Fibroblast of mammary gland (primary cell): ENCODE data around the gene RNU6-1.

Source experiments
- DNase-seq: peaks from one replicate; pipeline ENCODE4 v3.0.0-alpha.2; 2010; ENCODE audit warnings: low read depth
- H3K4me3 ChIP-seq: 2 replicates; pipeline ENCODE4 v1.5.1; 2011; ENCODE audit warnings: low read depth, mild to moderate bottlenecking, low read length, moderate library complexity; ENCODE audit not compliant: control insufficient read depth
- CTCF ChIP-seq: conservative IDR thresholded peaks from 2 replicates; pipeline ENCODE4 v1.5.1; 2011; ENCODE audit warnings: low read depth, low read length, inconsistent platforms; ENCODE audit not compliant: control insufficient read depth, insufficient read depth

Gene RNU6-1

DNA sequence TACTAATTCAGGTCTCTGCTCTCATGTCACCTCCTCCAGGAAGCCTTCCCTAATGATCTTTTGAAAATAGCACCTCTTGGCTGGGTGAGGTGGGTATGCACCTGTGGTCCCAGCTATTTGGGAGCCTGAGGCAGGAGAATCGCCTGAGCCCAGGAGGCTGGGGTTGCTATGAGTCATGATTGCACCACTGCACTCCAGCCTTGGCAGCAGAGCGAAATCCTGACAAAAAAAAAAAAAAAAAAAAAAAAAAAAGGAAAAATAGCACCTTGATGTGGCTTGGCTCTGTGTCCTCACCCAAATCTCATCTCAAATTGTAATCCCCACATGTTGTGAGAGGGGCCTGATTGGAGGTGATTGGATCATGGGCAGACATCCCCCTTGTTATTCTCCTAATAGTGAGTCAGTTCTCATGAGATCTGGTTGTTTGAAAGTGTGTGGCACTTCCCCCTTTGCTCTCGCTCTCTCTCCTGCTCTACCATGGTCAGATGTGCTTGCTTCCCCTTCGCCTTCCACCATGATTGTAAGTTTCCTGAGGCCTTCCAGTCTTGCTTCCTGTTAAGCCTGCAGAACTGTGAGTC, 11.2 kb upstream of the RNU6-1 start:
- no peak for TF ChIP-seq CTCF
- peak; percentile 56 for DNase-seq
- no peak overlapping the region for H3K4me3 ChIP-seq

GRCh38 chr15:67850336-67850735, 10.5 kb upstream of the RNU6-1 start:
- no peak for DNase-seq
- H3K4me3 ChIP-seq, result no peak overlapping the region
- TF ChIP-seq CTCF, result no peak

DNA sequence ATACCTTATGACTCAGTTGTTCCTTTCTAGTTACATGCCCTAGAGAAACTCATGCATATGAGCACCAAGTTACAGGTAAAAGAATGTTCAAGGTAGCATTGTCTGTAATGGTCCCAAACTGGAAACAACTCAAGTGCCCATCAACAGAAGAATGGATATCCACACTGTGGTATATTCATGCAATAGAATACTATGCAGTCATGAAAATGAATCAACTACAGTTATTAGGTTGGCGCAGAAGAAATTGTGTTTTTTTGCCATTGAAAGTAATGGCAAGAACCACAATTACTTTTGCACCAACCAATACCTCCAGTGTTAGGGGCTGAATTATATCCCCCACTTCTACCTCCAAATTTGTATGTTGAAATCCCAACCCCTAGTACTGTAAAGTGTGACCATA, 9.7 kb upstream of the RNU6-1 start:
- DNase-seq, result no peak
- H3K4me3 ChIP-seq, result no peak overlapping the region
- TF ChIP-seq CTCF, result no peak

DNA sequence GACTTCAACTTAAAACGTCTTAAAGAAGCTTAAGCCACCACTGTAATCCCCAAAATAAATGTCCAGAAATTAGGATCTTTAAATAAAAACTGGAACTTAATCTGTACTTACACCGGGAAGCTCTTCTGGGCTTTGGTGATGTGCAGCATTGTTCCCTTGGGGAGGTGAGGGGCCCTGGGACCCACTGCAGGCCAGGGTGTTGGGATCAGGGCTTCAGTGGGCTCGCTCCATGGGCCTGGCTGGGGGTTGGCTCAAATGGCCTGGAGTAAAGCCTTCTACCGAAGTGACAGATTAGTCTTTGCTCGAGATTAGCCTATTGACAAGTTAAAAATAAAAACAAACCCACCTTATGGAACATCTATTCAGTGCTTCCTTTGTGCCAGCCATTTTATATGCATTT, 6.1 kb upstream of the RNU6-1 start:
- no peak for TF ChIP-seq CTCF
- no peak overlapping the region for H3K4me3 ChIP-seq
- no peak for DNase-seq

DNA sequence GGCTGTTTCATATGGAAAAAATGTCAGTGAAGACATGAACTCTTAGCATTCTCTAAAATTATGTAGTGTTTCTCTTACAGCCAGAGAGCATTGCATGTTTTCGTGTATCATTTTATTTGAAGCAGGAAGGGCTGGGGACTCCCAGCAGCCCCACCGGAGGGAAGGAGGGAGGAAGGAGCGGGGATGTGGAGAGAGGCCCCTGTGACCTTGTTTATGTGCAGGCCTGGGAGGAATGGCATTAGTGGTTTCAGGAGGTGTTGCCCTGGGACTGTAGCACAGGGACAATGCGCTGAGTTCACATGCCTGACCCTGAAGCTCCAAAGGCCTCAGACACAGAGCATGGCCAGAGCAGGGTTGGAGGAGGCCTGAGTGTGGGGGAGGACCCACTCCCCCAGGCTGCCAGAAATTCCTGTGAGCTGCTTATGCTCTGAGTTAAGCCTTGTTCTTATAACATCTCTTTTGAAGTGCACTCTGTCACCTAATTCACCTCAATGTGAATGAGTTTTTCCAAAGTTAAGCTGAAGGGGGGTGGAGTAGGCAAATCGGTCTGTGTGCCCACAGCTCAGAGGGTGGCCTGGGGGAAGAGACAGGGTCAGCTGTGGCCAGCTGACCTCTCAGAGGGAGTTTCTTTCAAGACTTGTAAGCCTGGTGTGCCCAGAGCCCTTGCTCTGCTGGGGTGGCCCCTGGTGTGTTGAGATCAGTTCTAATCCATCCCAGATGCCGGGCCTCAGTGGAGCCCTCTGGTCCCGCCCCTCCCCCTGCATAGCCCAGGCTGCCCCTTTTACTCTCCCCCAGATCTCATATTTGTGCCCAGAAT, 3.9 kb upstream of the RNU6-1 start:
- no peak overlapping the region for H3K4me3 ChIP-seq
- TF ChIP-seq CTCF, result no peak
- no peak for DNase-seq

- no peak for DNase-seq
- no peak overlapping the region for H3K4me3 ChIP-seq
- TF ChIP-seq CTCF, result no peak
Observed at GRCh38 chr15:67843092-67843501, 3.3 kb upstream of the RNU6-1 start.
